Measurements from ENCODE around the gene SMCP. TPM values are rescaled to one million over a fixed set of nuclear protein-coding genes. Genes with fewer than 3 reads are reported as not detected.

The SMCP gene
- total RNA-seq, 1 experiment from 2014 or later, result not detected

DNA sequence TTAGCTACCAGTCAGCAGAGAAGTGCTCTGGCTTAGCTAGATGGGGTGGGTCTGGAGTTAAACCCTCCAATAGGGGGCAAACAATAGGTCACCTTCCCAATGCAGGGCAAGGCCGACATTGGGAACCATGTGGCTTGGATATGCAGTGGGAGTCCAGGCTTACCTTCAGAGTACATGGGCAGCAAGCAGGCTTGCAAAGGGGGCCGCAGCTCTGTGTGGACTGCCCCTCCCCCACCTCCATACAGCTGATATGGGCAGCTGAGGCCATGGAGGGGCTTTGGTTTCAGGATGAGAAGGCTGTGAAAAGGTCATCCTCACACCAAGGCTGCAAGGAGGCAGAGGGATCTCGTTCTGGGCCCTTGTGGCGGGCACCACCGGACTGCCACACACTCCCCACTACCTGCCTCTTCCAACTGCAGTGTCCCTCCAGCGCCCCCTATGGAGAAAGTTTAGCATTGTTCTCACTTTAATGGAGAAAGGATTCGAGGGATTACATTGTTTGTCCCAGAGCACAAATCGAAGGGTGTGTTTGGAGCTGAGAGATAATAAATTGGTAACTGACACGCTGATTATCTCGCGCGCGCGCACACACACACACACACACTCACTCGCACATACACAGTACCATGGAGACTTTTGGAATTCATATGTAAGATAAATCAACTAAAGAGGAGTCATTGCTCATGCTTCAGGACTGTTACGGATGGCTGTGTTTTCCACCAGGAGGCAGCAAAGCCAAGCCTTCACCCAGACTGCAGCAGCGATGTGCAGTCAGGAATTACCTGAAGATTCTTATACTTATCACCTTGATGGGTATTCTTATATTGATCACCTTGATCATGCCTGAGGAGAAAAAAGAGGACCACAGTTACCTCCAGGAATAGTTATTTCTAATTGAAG lies 7.0 kb upstream of the SMCP start:
- POLR2A ChIA-PET (ENCODE audit: unreplicated experiment), result no interaction called here
- H4K20me1 ChIP-seq (ENCODE audit: low read length), result no peaks in the 10 kb centered on the region
- intact Hi-C loops (cut with micrococcal nuclease), result loop anchor here (1.0 kb wide), 3 partner anchors 55 to 352 kb away; no protein-coding TSS in a partner anchor
- CTCF ChIA-PET, result no interaction called here
- TF ChIP-seq, protein P1, sequence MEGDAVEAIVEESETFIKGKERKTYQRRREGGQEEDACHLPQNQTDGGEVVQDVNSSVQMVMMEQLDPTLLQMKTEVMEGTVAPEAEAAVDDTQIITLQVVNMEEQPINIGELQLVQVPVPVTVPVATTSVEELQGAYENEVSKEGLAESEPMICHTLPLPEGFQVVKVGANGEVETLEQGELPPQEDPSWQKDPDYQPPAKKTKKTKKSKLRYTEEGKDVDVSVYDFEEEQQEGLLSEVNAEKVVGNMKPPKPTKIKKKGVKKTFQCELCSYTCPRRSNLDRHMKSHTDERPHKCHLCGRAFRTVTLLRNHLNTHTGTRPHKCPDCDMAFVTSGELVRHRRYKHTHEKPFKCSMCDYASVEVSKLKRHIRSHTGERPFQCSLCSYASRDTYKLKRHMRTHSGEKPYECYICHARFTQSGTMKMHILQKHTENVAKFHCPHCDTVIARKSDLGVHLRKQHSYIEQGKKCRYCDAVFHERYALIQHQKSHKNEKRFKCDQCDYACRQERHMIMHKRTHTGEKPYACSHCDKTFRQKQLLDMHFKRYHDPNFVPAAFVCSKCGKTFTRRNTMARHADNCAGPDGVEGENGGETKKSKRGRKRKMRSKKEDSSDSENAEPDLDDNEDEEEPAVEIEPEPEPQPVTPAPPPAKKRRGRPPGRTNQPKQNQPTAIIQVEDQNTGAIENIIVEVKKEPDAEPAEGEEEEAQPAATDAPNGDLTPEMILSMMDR (conservative IDR thresholded peaks at IDR 0.05; ENCODE audit: low read depth, low read length), result peak; percentile 94
- TF ChIP-seq EZH2 (IDR thresholded peaks at IDR 0.05; ENCODE audit: low read length, unreplicated experiment), result no peak
- no peak overlapping the region for H3K27ac ChIP-seq (ENCODE audit: low read length)
- peak overlapping the region; percentile 59 for H3K4me2 ChIP-seq (ENCODE audit: low read length)
- H3K9me3 ChIP-seq (ENCODE audit: low read length), result no peaks in the 10 kb centered on the region
- H3F3A ChIP-seq (ENCODE audit: low read length, unreplicated experiment), result no peaks in the 10 kb centered on the region
- peak overlapping the region; percentile 61 for H2AFZ ChIP-seq (ENCODE audit: low read length)
- H3K4me1 ChIP-seq (ENCODE audit: insufficient read depth, low read length), result peaks cover 11% of the 10 kb centered on the region
- no TSS peak for BruUV-seq (replicated peaks)
- no peaks in the 10 kb centered on the region for H3K36me3 ChIP-seq (ENCODE audit: low read depth, low read length)
- peak; percentile 88 for ATAC-seq
- H3K9me2 ChIP-seq (replicated peaks; ENCODE audit: low read length), result no peaks in the 10 kb centered on the region
- no peaks in the 10 kb centered on the region for H3K79me2 ChIP-seq (ENCODE audit: low read length)
- DNase-seq, result peak; percentile 82
- no peak overlapping the region for H3K9ac ChIP-seq (ENCODE audit: low read length)
- H3K4me3 ChIP-seq (ENCODE audit: low read length), result no peak overlapping the region
- H3K27me3 ChIP-seq (ENCODE audit: low read length), result no peaks in the 10 kb centered on the region

- Histone ChIP-seq H3K36me3 (ENCODE audit: low read depth, low read length) (no peaks in the 10 kb centered on the region), H3K27me3 (ENCODE audit: low read length) (no peaks in the 10 kb centered on the region), H2AFZ (ENCODE audit: low read length) (no peak overlapping the region), H3K4me3 (ENCODE audit: low read length) (no peak overlapping the region), H3K27ac (ENCODE audit: low read length) (no peak overlapping the region), H3F3A (ENCODE audit: low read length, unreplicated experiment) (no peaks in the 10 kb centered on the region), H3K9me3 (ENCODE audit: low read length) (no peaks in the 10 kb centered on the region), H3K4me1 (ENCODE audit: insufficient read depth, low read length) (peaks cover 11% of the 10 kb centered on the region), H3K79me2 (ENCODE audit: low read length) (no peaks in the 10 kb centered on the region), H3K4me2 (ENCODE audit: low read length) (no peak overlapping the region), H3K9ac (ENCODE audit: low read length) (no peak overlapping the region), H4K20me1 (ENCODE audit: low read length) (no peaks in the 10 kb centered on the region), H3K9me2 (replicated peaks; ENCODE audit: low read length) (no peaks in the 10 kb centered on the region)
- no peak for TF ChIP-seq EZH2phosphoT487 (IDR thresholded peaks at IDR 0.05; ENCODE audit: borderline replicate concordance, low read length)
- TF ChIP-seq, protein P1 (conservative IDR thresholded peaks at IDR 0.05; ENCODE audit: low read depth, low read length), result no peak
- no peak for TF ChIP-seq EZH2 (IDR thresholded peaks at IDR 0.05; ENCODE audit: low read length, unreplicated experiment)
- no peak for ATAC-seq
- no peak for DNase-seq
- POLR2A ChIA-PET (ENCODE audit: unreplicated experiment), result no interaction called here
- intact Hi-C loops (cut with micrococcal nuclease), result loop anchor here (1.0 kb wide), 3 partner anchors 55 to 352 kb away; no protein-coding TSS in a partner anchor
- no TSS peak for BruUV-seq (replicated peaks)
- CTCF ChIA-PET, result no interaction called here
Observed at GRCh38 chr1:152871731-152872126, 6.4 kb upstream of the SMCP start.

DNA sequence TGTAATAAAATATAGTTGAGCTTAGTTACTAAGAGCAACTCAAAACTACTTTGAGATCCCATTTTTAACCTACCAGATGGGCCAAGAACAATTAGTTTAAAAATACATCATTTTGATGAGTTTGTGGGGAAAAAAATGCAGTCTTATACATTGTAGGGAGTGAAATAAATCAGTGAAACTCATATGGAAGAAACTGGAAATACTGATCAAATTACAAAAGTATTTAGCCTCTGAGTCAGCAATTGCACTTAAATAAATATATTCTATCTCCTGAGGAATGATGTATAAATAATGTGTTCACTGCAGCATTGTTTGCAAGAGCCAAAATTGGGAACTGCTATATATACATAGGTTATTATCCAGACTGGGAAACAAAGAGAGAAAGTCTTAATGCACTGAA lies 4.6 kb upstream of the SMCP start:
- ChIA-PET POLR2A (ENCODE audit: unreplicated experiment) (no interaction called here), CTCF (no interaction called here)
- Histone ChIP-seq H3K9ac (ENCODE audit: low read length) (no peak overlapping the region), H3K4me1 (ENCODE audit: insufficient read depth, low read length) (peaks cover 11% of the 10 kb centered on the region), H3K36me3 (ENCODE audit: low read depth, low read length) (no peaks in the 10 kb centered on the region), H3K9me2 (replicated peaks; ENCODE audit: low read length) (no peaks in the 10 kb centered on the region), H3K79me2 (ENCODE audit: low read length) (no peaks in the 10 kb centered on the region), H3K4me2 (ENCODE audit: low read length) (peak overlapping the region; percentile 51), H3K4me3 (ENCODE audit: low read length) (no peak overlapping the region), H3F3A (ENCODE audit: low read length, unreplicated experiment) (no peaks in the 10 kb centered on the region), H3K9me3 (ENCODE audit: low read length) (no peaks in the 10 kb centered on the region), H4K20me1 (ENCODE audit: low read length) (no peaks in the 10 kb centered on the region), H3K27me3 (ENCODE audit: low read length) (no peaks in the 10 kb centered on the region), H2AFZ (ENCODE audit: low read length) (no peak overlapping the region), H3K27ac (ENCODE audit: low read length) (no peak overlapping the region)
- peak; percentile 33; the same call in 1 of the 2 replicates for ATAC-seq
- no TSS peak for BruUV-seq (replicated peaks)
- TF ChIP-seq EZH2 (IDR thresholded peaks at IDR 0.05; ENCODE audit: low read length, unreplicated experiment), result no peak
- TF ChIP-seq EZH2phosphoT487 (IDR thresholded peaks at IDR 0.05; ENCODE audit: borderline replicate concordance, low read length), result no peak
- TF ChIP-seq, protein P1 (conservative IDR thresholded peaks at IDR 0.05; ENCODE audit: low read depth, low read length), result no peak
- peak; percentile 65 for DNase-seq
- intact Hi-C loops (cut with micrococcal nuclease), result no loop called here

Measured in PC-3 (cell line).